ENCODE results near the gene SF1. TPM values are rescaled to one million over a fixed set of nuclear protein-coding genes. Genes with fewer than 3 reads are reported as not detected.
A peak's percentile ranks its signal among the peaks of the same experiment; 100 is the strongest.

SF1 gene
- total RNA-seq, 2 donors from 2014 or later, result 150 to 470 TPM

- no peaks in the 10 kb centered on the region for H3K9me3 ChIP-seq
- H3K4me3 ChIP-seq, result no peak overlapping the region
- H3K4me1 ChIP-seq, result peaks cover 5% of the 10 kb centered on the region
- intact Hi-C loops (cut with DNase I), result no loop called here
- TF ChIP-seq POLR2A (IDR thresholded peaks at IDR 0.05) (no peak), CTCF (IDR thresholded peaks at IDR 0.05) (no peak)
- no peaks in the 10 kb centered on the region for H3K27me3 ChIP-seq
- ATAC-seq (no peak), DNase-seq (no peak)
- WGBS, 2 donors, result 91 to 93% methylated on average over 8 to 15 of the region's 15 CpGs
- no peak overlapping the region for H3K27ac ChIP-seq
- no peaks in the 10 kb centered on the region for H3K36me3 ChIP-seq (replicated peaks in 1 of 2; ENCODE audit: insufficient read depth in 1 of 2, low read depth in 2 of 2)
Observed at GRCh38 chr11:64789331-64790204, 11.2 kb upstream of the SF1 start.

- intact Hi-C loops (cut with DNase I), result no loop called here
- no peaks in the 10 kb centered on the region for H3K36me3 ChIP-seq (replicated peaks in 1 of 2; ENCODE audit: insufficient read depth in 1 of 2, low read depth in 2 of 2)
- H3K27ac ChIP-seq, result no peak overlapping the region
- no peak overlapping the region for H3K4me3 ChIP-seq
- peaks cover 5% of the 10 kb centered on the region for H3K4me1 ChIP-seq
- DNase-seq (no peak), ATAC-seq (no peak)
- WGBS, 2 donors, result 87 to 100% methylated on average over 1 to 9 of the region's 9 CpGs
- TF ChIP-seq CTCF (IDR thresholded peaks at IDR 0.05) (no peak), POLR2A (IDR thresholded peaks at IDR 0.05) (no peak)
- no peaks in the 10 kb centered on the region for H3K27me3 ChIP-seq
- H3K9me3 ChIP-seq, result no peaks in the 10 kb centered on the region
Observed at GRCh38 chr11:64788321-64789215, 10.2 kb upstream of the SF1 start.

- no peaks in the 10 kb centered on the region for H3K9me3 ChIP-seq
- H3K4me3 ChIP-seq, result no peak overlapping the region
- intact Hi-C loops (cut with DNase I), result no loop called here
- H3K36me3 ChIP-seq (replicated peaks in 1 of 2; ENCODE audit: insufficient read depth in 1 of 2, low read depth in 2 of 2), result no peaks in the 10 kb centered on the region
- H3K27me3 ChIP-seq, result no peaks in the 10 kb centered on the region
- ATAC-seq, result peak; percentile 85
- TF ChIP-seq CTCF (IDR thresholded peaks at IDR 0.05) (peak in 6 of 7 experiments; percentile 58 to 72 (median 66)), POLR2A (IDR thresholded peaks at IDR 0.05) (no peak)
- no peak overlapping the region for H3K27ac ChIP-seq
- peaks cover 5% of the 10 kb centered on the region for H3K4me1 ChIP-seq
- 32 to 43% methylated on average over 14 to 15 of the region's 15 CpGs for WGBS, 2 donors
- peak; percentile 72 to 81 (median 76) for DNase-seq
Observed at GRCh38 chr11:64787526-64788320, 9.4 kb upstream of the SF1 start.

GRCh38 chr11:64786308-64786707, 8.0 kb upstream of the SF1 start:
- DNase-seq (peak in 1 of 4 donors; percentile 4), ATAC-seq (no peak)
- no peaks in the 10 kb centered on the region for H3K36me3 ChIP-seq (replicated peaks in 1 of 2; ENCODE audit: insufficient read depth in 1 of 2, low read depth in 2 of 2)
- TF ChIP-seq POLR2A (IDR thresholded peaks at IDR 0.05) (no peak), CTCF (IDR thresholded peaks at IDR 0.05) (no peak)
- no peaks in the 10 kb centered on the region for H3K9me3 ChIP-seq
- no peaks in the 10 kb centered on the region for H3K27me3 ChIP-seq
- H3K4me1 ChIP-seq, result peaks cover 5% of the 10 kb centered on the region
- no peak overlapping the region for H3K4me3 ChIP-seq
- no peak overlapping the region for H3K27ac ChIP-seq
- intact Hi-C loops (cut with DNase I), result no loop called here
- WGBS, 2 donors, result 84 to 90% methylated on average over 10 of the region's 10 CpGs
